GM12865 (cell line): Measurements from ENCODE around the gene KIRREL3.

Source experiments
- DNase-seq: peaks from one replicate; pipeline ENCODE4 v3.0.0; 2010; ENCODE audit warnings: low read depth
- H3K4me3 ChIP-seq: 2 replicates; pipeline ENCODE4 v1.5.1; 2011; ENCODE audit warnings: mild to moderate bottlenecking, low read depth, low read length, control low read depth
- TF ChIP-seq, protein P1 (sequence below): IDR thresholded peaks from 2 replicates; pipeline ENCODE4 v1.5.1; 2011; ENCODE audit warnings: low read length, control low read depth, low read depth, inconsistent platforms; ENCODE audit not compliant: insufficient read depth; ENCODE audit errors: missing control alignments

Gene KIRREL3

DNA sequence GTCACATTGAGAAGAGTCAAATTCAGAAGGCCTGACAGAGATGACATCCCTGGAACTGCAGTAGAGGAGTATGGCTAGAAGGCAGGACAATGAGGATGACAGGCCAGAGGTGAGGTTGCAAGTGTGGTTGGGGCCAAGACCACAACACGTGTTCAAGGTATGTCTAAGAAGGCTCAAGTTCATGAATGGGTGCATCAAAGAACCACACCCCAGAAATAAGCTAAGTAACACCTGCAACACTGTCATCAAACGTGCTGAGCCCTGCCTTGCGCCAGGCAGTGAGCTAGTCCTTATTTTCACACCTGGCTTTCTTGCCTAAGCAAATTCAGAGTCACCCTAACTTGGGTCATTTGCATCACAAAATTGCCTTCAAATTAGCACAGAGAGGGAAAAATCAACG, 313.6 kb downstream of the KIRREL3 start:
- DNase-seq = no peak
- H3K4me3 ChIP-seq = no peak overlapping the region
- TF ChIP-seq, protein P1, sequence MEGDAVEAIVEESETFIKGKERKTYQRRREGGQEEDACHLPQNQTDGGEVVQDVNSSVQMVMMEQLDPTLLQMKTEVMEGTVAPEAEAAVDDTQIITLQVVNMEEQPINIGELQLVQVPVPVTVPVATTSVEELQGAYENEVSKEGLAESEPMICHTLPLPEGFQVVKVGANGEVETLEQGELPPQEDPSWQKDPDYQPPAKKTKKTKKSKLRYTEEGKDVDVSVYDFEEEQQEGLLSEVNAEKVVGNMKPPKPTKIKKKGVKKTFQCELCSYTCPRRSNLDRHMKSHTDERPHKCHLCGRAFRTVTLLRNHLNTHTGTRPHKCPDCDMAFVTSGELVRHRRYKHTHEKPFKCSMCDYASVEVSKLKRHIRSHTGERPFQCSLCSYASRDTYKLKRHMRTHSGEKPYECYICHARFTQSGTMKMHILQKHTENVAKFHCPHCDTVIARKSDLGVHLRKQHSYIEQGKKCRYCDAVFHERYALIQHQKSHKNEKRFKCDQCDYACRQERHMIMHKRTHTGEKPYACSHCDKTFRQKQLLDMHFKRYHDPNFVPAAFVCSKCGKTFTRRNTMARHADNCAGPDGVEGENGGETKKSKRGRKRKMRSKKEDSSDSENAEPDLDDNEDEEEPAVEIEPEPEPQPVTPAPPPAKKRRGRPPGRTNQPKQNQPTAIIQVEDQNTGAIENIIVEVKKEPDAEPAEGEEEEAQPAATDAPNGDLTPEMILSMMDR = no peak

DNA sequence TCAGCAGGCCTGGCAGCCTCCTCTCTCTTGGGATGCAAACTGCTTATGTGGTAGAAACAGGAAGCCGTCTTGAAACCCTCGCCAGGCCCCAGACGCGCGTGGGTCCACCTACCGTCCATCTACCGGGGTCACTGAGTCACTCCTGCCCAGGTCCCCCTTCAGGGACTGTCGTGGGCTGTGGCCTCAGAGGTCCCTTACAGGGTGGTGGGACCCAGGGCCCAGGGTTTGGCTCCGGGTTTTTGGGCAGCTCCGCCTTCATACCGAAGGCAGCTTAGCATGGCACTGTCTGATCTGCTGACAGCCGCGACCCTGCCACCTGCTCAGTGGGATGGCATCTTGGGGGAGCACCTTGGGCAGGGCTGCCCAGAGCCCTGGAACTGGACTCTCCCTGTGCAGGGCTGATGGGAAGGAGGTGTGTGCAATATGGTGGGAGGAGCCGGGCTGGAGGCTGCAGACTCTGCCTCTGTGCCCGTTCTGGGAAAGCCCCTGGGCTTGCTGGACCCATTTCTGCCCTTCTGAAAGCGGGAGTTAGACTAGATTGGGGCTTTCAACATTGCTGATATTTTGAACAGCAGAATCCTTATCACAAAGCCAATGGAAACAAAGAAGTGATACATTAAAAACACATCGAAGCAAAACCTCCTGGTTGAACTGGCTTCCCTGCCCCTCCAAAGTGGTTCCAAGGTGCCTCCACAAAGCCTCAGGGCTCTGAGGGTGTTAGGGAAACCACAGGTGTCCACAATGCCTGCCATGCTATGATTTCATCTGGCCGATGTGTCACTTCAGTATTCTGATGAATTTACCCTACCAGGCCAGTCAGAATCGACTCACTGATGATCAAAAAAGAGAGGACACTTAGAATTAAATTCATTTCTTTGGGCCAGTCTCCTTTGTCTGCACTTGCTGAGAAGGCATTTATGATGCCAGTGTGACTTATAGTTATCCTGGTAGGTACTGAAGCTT, 316.5 kb downstream of the KIRREL3 start:
- DNase-seq = no peak
- no peak overlapping the region for H3K4me3 ChIP-seq
- TF ChIP-seq, protein P1 = no peak

DNA sequence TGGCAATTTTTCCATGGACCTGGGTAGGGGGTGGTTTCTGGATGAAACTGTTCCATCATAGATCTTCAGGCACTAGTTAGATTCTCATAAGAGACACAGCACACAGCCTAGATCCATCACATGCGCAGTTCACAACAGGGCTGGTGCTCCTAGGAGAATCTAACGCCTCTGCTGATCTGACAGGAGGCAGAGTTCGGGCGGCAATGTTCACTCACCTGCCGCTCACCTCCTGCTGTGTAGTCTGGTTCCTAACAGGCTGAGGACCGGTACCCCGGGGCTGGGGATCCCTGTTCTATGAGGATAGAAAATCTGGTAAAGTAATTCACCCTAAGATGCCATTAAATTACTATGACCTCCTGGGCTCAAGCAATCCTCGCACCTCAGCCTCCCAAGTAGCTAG, 318.0 kb downstream of the KIRREL3 start:
- TF ChIP-seq, protein P1 = no peak
- DNase-seq = no peak
- H3K4me3 ChIP-seq = no peak overlapping the region

DNA sequence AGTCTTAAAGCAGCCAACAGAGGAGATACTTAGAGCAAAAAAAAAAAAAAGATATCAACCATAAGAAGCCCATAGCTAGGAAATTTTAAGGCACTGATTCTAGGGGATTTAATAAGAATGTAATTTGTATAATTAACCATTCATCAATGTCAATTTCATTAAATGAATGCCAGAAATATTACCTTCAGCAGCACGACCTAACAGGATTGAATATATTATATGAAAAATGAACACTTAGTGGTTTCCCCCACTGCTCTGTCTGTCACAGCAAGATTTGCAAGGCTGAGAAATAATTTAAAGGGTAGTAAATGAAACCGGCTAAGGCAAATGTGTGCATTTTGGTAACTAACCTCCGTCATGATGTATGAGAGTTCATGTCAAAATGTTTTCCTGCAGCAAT, 319.9 kb downstream of the KIRREL3 start:
- DNase-seq = no peak
- H3K4me3 ChIP-seq = no peak overlapping the region
- TF ChIP-seq, protein P1 = no peak

DNA sequence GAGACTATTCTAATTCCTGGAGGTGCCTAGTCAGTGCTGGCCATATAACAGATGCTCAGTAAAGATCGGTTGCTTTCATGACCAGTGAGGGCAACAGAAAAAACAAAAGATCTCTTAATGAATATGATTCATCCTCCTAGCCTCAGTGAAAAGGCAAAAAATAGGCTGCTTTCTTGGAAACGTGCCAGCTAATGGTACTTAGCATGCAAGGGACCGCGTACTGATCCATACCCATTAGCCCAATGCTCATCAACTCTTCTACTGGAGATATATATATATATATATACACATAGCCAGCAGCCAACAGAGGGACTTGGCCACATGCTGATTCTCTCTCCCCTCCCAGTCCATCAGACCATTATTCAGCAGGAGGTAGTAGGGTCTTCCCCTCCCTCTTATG, 320.4 kb downstream of the KIRREL3 start:
- H3K4me3 ChIP-seq = no peak overlapping the region
- TF ChIP-seq, protein P1 = no peak
- no peak for DNase-seq

DNA sequence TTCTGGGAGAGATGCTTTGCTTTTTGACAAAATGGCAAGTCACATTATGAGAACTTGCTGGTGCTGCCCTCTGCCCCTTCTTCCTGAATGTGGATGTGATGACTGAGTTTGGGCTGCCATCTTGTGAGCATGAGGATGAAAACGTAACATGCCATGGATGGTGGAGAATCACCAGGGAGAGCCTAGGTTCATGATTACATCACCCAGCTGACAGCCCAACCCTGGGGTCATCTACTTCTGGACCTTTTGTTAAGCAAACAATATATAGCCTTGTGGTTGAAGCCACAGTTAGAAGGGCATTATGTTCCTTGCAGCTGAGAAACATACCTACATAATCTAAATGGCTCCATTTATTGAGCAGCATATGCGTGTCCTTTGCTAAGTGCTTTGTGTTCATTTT, 321.5 kb downstream of the KIRREL3 start:
- DNase-seq = no peak
- TF ChIP-seq, protein P1 = no peak

More for the DNA sequence above, 321.5 kb downstream of the KIRREL3 start:
- H3K4me3 ChIP-seq = no peak overlapping the region
